ENCODE data around the gene FAM53A.

Gene FAM53A

GRCh38 chr4:1654216-1654955, 29.7 kb downstream of the FAM53A start:
- Histone ChIP-seq H3K27ac (no peak overlapping the region), H3K9ac (ENCODE audit: insufficient read length) (no peak overlapping the region), H3K36me3 (ENCODE audit: insufficient read depth, low read length) (no peaks in the 10 kb centered on the region), H3K4me3 (no peak overlapping the region), H3K9me3 (ENCODE audit: low read depth, low read length) (no peaks in the 10 kb centered on the region)
- DNase-seq (ENCODE audit: low read depth, low spot score), result no peak
- no peak for TF ChIP-seq FOXP2 (optimal IDR thresholded peaks at IDR 0.05; ENCODE audit: control extremely low read depth, extremely low read length, insufficient read depth)
- TF ChIP-seq EZH2 (IDR thresholded peaks at IDR 0.05), result no peak
- TF ChIP-seq POLR2AphosphoS5 (IDR thresholded peaks at IDR 0.05; ENCODE audit: borderline replicate concordance, low read depth, low read length), result no peak

- Histone ChIP-seq H3K36me3 (ENCODE audit: insufficient read depth, low read length) (no peaks in the 10 kb centered on the region), H3K9me3 (ENCODE audit: low read depth, low read length) (no peaks in the 10 kb centered on the region), H3K4me3 (no peak overlapping the region), H3K9ac (ENCODE audit: insufficient read length) (no peak overlapping the region), H3K27ac (no peak overlapping the region)
- DNase-seq (ENCODE audit: low read depth, low spot score), result no peak
- TF ChIP-seq EZH2 (IDR thresholded peaks at IDR 0.05) (no peak), POLR2AphosphoS5 (IDR thresholded peaks at IDR 0.05; ENCODE audit: borderline replicate concordance, low read depth, low read length) (no peak), FOXP2 (optimal IDR thresholded peaks at IDR 0.05; ENCODE audit: control extremely low read depth, extremely low read length, insufficient read depth) (no peak)
These were observed 30.3 kb downstream of the FAM53A start for GRCh38 chr4:1653776-1654175.

GRCh38 chr4:1652088-1652487, 32.0 kb downstream of the FAM53A start:
- Histone ChIP-seq H3K4me3 (no peak overlapping the region), H3K9ac (ENCODE audit: insufficient read length) (no peak overlapping the region), H3K36me3 (ENCODE audit: insufficient read depth, low read length) (no peaks in the 10 kb centered on the region), H3K9me3 (ENCODE audit: low read depth, low read length) (no peaks in the 10 kb centered on the region), H3K27ac (no peak overlapping the region)
- DNase-seq (ENCODE audit: low read depth, low spot score), result no peak
- no peak for TF ChIP-seq POLR2AphosphoS5 (IDR thresholded peaks at IDR 0.05; ENCODE audit: borderline replicate concordance, low read depth, low read length)
- no peak for TF ChIP-seq EZH2 (IDR thresholded peaks at IDR 0.05)
- no peak for TF ChIP-seq FOXP2 (optimal IDR thresholded peaks at IDR 0.05; ENCODE audit: control extremely low read depth, extremely low read length, insufficient read depth)

GRCh38 chr4:1651609-1652008, 32.5 kb downstream of the FAM53A start:
- TF ChIP-seq EZH2 (IDR thresholded peaks at IDR 0.05), result no peak
- TF ChIP-seq FOXP2 (optimal IDR thresholded peaks at IDR 0.05; ENCODE audit: control extremely low read depth, extremely low read length, insufficient read depth), result no peak
- no peak for TF ChIP-seq POLR2AphosphoS5 (IDR thresholded peaks at IDR 0.05; ENCODE audit: borderline replicate concordance, low read depth, low read length)
- Histone ChIP-seq H3K27ac (no peak overlapping the region), H3K9ac (ENCODE audit: insufficient read length) (no peak overlapping the region), H3K4me3 (no peak overlapping the region), H3K36me3 (ENCODE audit: insufficient read depth, low read length) (no peaks in the 10 kb centered on the region), H3K9me3 (ENCODE audit: low read depth, low read length) (no peaks in the 10 kb centered on the region)
- no peak for DNase-seq (ENCODE audit: low read depth, low spot score)

GRCh38 chr4:1648962-1649361, 35.2 kb downstream of the FAM53A start:
- TF ChIP-seq FOXP2 (optimal IDR thresholded peaks at IDR 0.05; ENCODE audit: control extremely low read depth, extremely low read length, insufficient read depth) (no peak), POLR2AphosphoS5 (IDR thresholded peaks at IDR 0.05; ENCODE audit: borderline replicate concordance, low read depth, low read length) (no peak), EZH2 (IDR thresholded peaks at IDR 0.05) (no peak)
- no peak for DNase-seq (ENCODE audit: low read depth, low spot score)

GRCh38 chr4:1647432-1647831, 36.7 kb downstream of the FAM53A start:
- DNase-seq (ENCODE audit: low read depth, low spot score), result no peak
- H3K4me3 ChIP-seq, result no peak overlapping the region
- H3K27ac ChIP-seq, result no peak overlapping the region
- no peak for TF ChIP-seq EZH2 (IDR thresholded peaks at IDR 0.05)
- no peak for TF ChIP-seq POLR2AphosphoS5 (IDR thresholded peaks at IDR 0.05; ENCODE audit: borderline replicate concordance, low read depth, low read length)
- TF ChIP-seq FOXP2 (optimal IDR thresholded peaks at IDR 0.05; ENCODE audit: control extremely low read depth, extremely low read length, insufficient read depth), result no peak
- H3K9me3 ChIP-seq (ENCODE audit: low read depth, low read length), result no peaks in the 10 kb centered on the region
- H3K9ac ChIP-seq (ENCODE audit: insufficient read length), result no peak overlapping the region
- H3K36me3 ChIP-seq (ENCODE audit: insufficient read depth, low read length), result no peaks in the 10 kb centered on the region

More at GRCh38 chr4:1648962-1649361, 35.2 kb downstream of the FAM53A start:
- no peak overlapping the region for H3K4me3 ChIP-seq
- no peaks in the 10 kb centered on the region for H3K9me3 ChIP-seq (ENCODE audit: low read depth, low read length)
- H3K27ac ChIP-seq, result no peak overlapping the region
- H3K9ac ChIP-seq (ENCODE audit: insufficient read length), result no peak overlapping the region
- H3K36me3 ChIP-seq (ENCODE audit: insufficient read depth, low read length), result no peaks in the 10 kb centered on the region

GRCh38 chr4:1646690-1647089, 37.4 kb downstream of the FAM53A start:
- Histone ChIP-seq H3K36me3 (ENCODE audit: insufficient read depth, low read length) (no peaks in the 10 kb centered on the region), H3K9ac (ENCODE audit: insufficient read length) (no peak overlapping the region), H3K9me3 (ENCODE audit: low read depth, low read length) (no peaks in the 10 kb centered on the region), H3K4me3 (no peak overlapping the region), H3K27ac (no peak overlapping the region)
- TF ChIP-seq POLR2AphosphoS5 (IDR thresholded peaks at IDR 0.05; ENCODE audit: borderline replicate concordance, low read depth, low read length) (no peak), EZH2 (IDR thresholded peaks at IDR 0.05) (no peak), FOXP2 (optimal IDR thresholded peaks at IDR 0.05; ENCODE audit: control extremely low read depth, extremely low read length, insufficient read depth) (no peak)
- no peak for DNase-seq (ENCODE audit: low read depth, low spot score)

GRCh38 chr4:1644891-1645657, 39.0 kb downstream of the FAM53A start:
- no peak overlapping the region for H3K9ac ChIP-seq (ENCODE audit: insufficient read length)
- TF ChIP-seq FOXP2 (optimal IDR thresholded peaks at IDR 0.05; ENCODE audit: control extremely low read depth, extremely low read length, insufficient read depth) (no peak), POLR2AphosphoS5 (IDR thresholded peaks at IDR 0.05; ENCODE audit: borderline replicate concordance, low read depth, low read length) (no peak), EZH2 (IDR thresholded peaks at IDR 0.05) (no peak)
- no peak for DNase-seq (ENCODE audit: low read depth, low spot score)

More at GRCh38 chr4:1644891-1645657, 39.0 kb downstream of the FAM53A start:
- Histone ChIP-seq H3K4me3 (no peak overlapping the region), H3K9me3 (ENCODE audit: low read depth, low read length) (no peaks in the 10 kb centered on the region), H3K36me3 (ENCODE audit: insufficient read depth, low read length) (no peaks in the 10 kb centered on the region), H3K27ac (no peak overlapping the region)

Data from SK-N-MC (cell line).